Muscle of leg (tissue), 11 donors: Measurements from ENCODE around the gene TENT4A. TPM values are rescaled to one million over a fixed set of nuclear protein-coding genes. Genes with fewer than 3 reads are reported as not detected.
A peak's percentile ranks its signal among the peaks of the same experiment; 100 is the strongest.

ENCODE experiments used
- DNase-seq: peaks from one replicate; pipeline ENCODE4 v3.0.0; 2013
- H3K27ac ChIP-seq: one replicate; pipeline ENCODE4 v1.5.1; 2013; ENCODE audit warnings: mild to moderate bottlenecking, low read length, control low read depth
- H3K27me3 ChIP-seq: one replicate; pipeline ENCODE4 v1.6.1; 2013; ENCODE audit warnings: low read length; ENCODE audit not compliant: control insufficient read depth, insufficient read depth
- H3K36me3 ChIP-seq: one replicate; pipeline ENCODE4 v1.6.1; 2013; ENCODE audit warnings: low read length; ENCODE audit not compliant: control insufficient read depth, insufficient read depth
- H3K4me1 ChIP-seq: one replicate; pipeline ENCODE4 v1.6.1; 2013; ENCODE audit warnings: low read length; ENCODE audit not compliant: control insufficient read depth, insufficient read depth
- H3K4me3 ChIP-seq: one replicate; pipeline ENCODE4 v1.5.1; 2013; ENCODE audit warnings: low read length, control low read depth
- H3K9me3 ChIP-seq: replicated peaks from 2 replicates; pipeline ENCODE4 v1.6.1; 2013; ENCODE audit warnings: low read depth, low read length; ENCODE audit not compliant: control insufficient read depth
- whole genome bisulfite sequencing: methylation state at CpG from one replicate; pipeline ENCODE4 v1.1.5; 2013; ENCODE audit warnings: missing lambda C conversion rate; ENCODE audit not compliant: insufficient coverage; 5-methylcytosine and 5-hydroxymethylcytosine counted together
- polyA plus RNA-seq, 8 donors: library from polyadenylated mRNA; unstranded; fragments of 120-200 nt; gene quantifications; one replicate each; pipeline versions ENCODE4 v1.2.1 to v1.2.3, GENCODE V29; 2013; ENCODE audit warnings: inconsistent platforms in 1 of 8, low replicate concordance in 1 of 8; ENCODE audit not compliant: insufficient read length in 8 of 8, insufficient read depth in 1 of 8
- total RNA-seq: library from RNA; stranded (reverse); fragments of 120-200 nt; gene quantifications from one replicate; pipeline ENCODE4 v1.2.4, GENCODE V29; 2013

Gene TENT4A
- total and polyA plus RNA-seq, 9 donors, result 9.0 to 22.2 (median 16.5) TPM

DNA sequence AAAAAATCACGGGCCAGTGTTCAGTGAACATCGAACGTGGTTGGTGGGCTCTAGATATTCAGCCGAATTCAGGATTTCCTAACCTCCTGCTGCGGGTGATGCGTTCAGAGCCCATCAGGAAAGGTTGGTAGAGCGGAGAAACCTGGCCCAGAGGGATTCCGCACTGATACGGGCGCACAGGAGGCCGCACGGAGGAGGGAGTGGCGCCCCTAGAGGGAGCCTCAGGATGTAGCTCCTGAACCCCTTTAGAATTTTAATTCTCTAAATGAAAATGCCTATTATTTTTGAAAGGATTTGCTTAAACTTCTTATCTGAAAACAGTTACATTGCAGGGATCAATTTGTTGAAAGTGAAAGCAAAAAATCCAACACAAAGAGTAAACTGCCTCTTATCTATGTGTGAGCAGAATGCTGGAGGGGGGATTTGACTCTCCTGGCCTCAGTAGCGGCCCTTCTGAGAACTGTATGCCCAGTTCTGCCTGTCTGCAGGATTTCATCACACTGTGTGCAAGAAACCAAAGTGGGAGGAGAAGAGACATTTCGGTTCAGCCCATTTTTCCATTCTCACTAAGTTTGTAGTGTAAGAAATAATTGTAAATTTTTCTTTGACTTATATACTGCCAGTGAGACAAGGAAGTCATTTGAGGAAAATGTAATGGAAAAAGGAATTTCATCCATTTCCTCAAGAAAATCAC lies 75.9 kb downstream of the TENT4A start:
- peak; percentile 29 for DNase-seq
- Histone ChIP-seq H3K4me3 (no peak overlapping the region), H3K9me3 (no peaks in the 10 kb centered on the region), H3K36me3 (no peaks in the 10 kb centered on the region), H3K4me1 (no peaks in the 10 kb centered on the region), H3K27me3 (peaks cover 4% of the 10 kb centered on the region), H3K27ac (no peak overlapping the region)
- WGBS, result 90% methylated on average over 8 of the region's 15 CpGs

DNA sequence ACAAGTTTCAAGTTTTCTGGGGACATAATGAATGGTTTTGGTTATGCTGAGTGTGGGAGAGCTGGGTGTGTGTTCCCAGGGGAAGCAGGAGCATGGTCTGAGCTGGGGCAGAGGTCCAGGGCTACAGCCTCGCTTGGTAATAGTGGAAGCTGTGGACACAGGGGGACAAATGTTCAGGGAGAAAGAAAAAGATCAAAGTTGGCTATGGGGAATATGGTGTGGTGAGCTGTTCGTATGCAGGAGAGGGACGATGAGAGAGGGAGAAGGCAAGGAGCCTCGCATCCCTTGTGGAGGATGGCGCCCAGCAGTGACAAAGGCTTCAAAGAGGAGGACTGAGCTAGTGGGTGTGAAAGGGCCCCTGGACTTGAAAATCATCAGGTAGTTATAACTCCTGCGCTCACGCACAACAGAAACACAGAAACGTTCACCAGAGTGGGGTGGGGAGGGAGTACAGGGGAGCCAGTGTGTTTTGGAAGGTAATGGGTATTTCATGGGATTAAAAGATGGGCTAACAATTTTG lies 77.2 kb downstream of the TENT4A start:
- H3K9me3 ChIP-seq, result no peaks in the 10 kb centered on the region
- 75% methylated on average over 8 of the region's 8 CpGs for WGBS
- peaks cover 4% of the 10 kb centered on the region for H3K27me3 ChIP-seq
- no peak for DNase-seq
- H3K36me3 ChIP-seq, result no peaks in the 10 kb centered on the region
- no peaks in the 10 kb centered on the region for H3K4me1 ChIP-seq
- no peak overlapping the region for H3K27ac ChIP-seq
- no peak overlapping the region for H3K4me3 ChIP-seq

DNA sequence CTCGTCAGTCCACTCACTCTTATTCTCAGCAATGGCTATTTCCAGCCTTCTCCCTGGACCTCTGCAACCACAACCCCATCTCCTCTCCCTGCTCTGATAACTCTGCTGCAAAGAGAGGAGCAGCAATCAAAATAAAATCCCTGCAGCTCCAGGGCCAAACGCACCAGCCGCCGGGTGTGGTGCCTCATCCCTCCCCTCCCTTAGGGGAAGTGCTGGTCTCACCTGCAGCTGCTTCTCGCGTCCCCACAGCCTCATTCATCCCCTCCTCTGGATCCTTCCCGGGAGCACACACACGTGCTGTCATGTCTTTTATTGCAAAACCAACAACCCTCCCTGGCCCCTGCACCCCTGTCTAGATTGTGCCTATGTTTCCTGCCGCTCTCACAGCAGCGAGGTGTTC lies 77.8 kb downstream of the TENT4A start:
- DNase-seq, result no peak
- Histone ChIP-seq H3K36me3 (no peaks in the 10 kb centered on the region), H3K27me3 (peaks cover 4% of the 10 kb centered on the region), H3K4me3 (no peak overlapping the region), H3K27ac (no peak overlapping the region), H3K4me1 (no peaks in the 10 kb centered on the region), H3K9me3 (no peaks in the 10 kb centered on the region)
- 24% methylated on average over 8 of the region's 10 CpGs for WGBS

- H3K36me3 ChIP-seq, result no peaks in the 10 kb centered on the region
- no peaks in the 10 kb centered on the region for H3K9me3 ChIP-seq
- no peak for DNase-seq
- peaks cover 4% of the 10 kb centered on the region for H3K27me3 ChIP-seq
- H3K4me1 ChIP-seq, result no peaks in the 10 kb centered on the region
- WGBS, result 50% methylated on average over 1 of the region's 5 CpGs
- no peak overlapping the region for H3K4me3 ChIP-seq
- H3K27ac ChIP-seq, result no peak overlapping the region
Measured at GRCh38 chr5:6792376-6792775, 79.1 kb downstream of the TENT4A start.

DNA sequence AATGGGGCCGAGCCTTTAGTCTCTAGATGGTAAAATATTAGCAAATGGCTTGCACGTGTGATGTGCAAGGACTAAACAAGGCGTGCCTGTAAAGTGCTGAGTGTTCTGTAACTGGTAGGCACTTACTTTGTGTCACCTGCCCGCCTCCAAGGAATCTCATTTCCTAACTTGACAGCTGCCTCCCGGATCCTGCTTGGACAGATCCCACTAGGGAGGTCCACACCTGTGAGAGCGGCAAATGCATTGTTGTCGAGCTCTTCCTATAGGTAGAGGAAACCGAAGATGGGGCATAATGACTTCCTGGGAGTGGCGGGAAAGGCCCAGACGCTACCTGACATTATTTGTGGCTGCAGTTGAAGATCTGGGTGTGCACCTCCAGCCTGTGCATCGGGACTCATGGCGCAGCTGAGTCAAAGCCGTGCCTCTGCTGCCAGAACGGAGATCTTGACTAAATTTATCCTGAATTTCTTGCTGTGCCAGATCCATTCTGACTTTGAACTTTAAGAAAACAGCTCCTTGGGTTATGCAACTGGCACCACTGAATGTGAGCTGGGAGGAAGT lies 79.8 kb downstream of the TENT4A start:
- Histone ChIP-seq H3K27ac (no peak overlapping the region), H3K9me3 (no peaks in the 10 kb centered on the region), H3K27me3 (peaks cover 4% of the 10 kb centered on the region), H3K36me3 (no peaks in the 10 kb centered on the region), H3K4me1 (no peaks in the 10 kb centered on the region), H3K4me3 (no peak overlapping the region)
- DNase-seq, result no peak
- WGBS, result 63% methylated on average over 13 of the region's 14 CpGs

DNA sequence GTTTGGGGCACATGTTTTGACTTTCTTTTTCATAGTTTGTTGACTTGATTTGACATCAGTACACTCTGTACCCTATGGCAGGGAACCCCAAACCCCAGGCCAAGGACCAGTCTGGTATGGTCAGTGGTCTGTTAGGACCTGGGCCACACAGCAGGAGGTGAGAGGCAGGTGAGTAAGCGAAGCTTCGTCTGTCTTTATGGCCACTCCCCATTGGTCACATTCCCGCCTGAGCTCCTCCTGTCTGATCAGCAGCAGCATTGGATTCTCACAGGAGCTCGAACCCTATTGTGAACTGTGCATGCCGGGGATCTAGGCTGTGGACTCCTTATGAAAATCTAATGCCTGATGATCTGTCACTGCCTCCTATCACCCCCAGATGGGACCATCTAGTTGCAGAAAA lies 88.0 kb downstream of the TENT4A start:
- H3K4me3 ChIP-seq, result no peak overlapping the region
- no peaks in the 10 kb centered on the region for H3K27me3 ChIP-seq
- H3K27ac ChIP-seq, result no peak overlapping the region
- 72% methylated on average over 5 of the region's 5 CpGs for WGBS
- H3K9me3 ChIP-seq, result no peaks in the 10 kb centered on the region
- H3K36me3 ChIP-seq, result no peaks in the 10 kb centered on the region
- H3K4me1 ChIP-seq, result peaks cover 3% of the 10 kb centered on the region
- DNase-seq, result no peak

DNA sequence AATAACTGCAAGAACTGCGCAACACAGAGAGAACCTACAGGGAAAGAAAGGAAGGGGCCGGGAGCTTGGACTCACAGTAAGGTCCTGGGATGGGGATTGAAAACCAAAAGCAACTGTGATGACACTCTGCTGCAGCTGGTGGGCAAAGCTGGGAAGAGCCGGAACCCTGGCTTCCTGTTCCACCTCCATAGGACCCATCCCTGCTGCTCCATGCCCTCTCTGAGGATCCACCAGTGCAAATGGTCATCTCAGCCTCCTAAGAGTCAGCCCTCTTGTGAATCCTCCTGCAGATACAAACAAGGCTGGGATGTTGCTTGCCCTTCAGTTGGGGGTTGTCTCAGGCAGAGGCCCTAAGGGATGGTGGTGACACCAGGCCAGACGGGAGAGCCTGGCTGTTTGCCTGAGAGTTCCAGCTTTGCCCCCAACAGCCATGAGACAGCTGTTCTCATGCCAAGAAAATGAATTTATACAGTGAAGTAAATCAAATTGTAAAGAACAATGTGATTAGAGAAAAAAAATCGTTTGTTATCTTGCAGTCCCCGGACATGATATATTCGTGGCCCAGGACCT lies 90.8 kb downstream of the TENT4A start:
- Histone ChIP-seq H3K36me3 (no peaks in the 10 kb centered on the region), H3K4me3 (no peak overlapping the region), H3K9me3 (no peaks in the 10 kb centered on the region), H3K27me3 (no peaks in the 10 kb centered on the region), H3K4me1 (peaks cover 3% of the 10 kb centered on the region), H3K27ac (no peak overlapping the region)
- DNase-seq, result no peak
- 76% methylated on average over 3 of the region's 7 CpGs for WGBS

GRCh38 chr5:6804766-6805501 lies 91.7 kb downstream of the TENT4A start:
- H3K9me3 ChIP-seq, result no peaks in the 10 kb centered on the region
- H3K4me3 ChIP-seq, result no peak overlapping the region
- peak; percentile 38 for DNase-seq
- H3K27me3 ChIP-seq, result no peaks in the 10 kb centered on the region
- no CpG with 5 or more reads among the region's 5 CpGs for WGBS
- no peak overlapping the region for H3K27ac ChIP-seq
- peaks cover 3% of the 10 kb centered on the region for H3K4me1 ChIP-seq
- H3K36me3 ChIP-seq, result no peaks in the 10 kb centered on the region

DNA sequence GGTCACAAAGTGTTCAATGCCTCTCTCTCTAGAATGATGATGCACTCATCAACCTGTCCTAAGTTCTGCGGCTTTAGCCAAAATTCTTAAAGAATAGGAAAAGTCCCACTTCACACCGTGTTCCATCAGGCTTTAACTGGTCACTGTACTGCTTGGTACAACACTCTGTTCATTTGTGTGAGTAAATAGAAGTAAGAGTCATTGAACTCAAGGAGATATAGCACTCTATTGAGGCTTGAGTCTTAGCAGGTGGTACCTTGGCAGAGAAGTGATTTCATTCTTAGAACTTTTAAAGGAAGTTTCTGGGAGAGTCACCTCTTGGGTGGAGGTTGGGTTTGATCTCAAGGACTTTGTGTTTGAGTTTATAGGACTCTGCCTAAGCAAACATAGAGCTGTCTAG lies 92.6 kb downstream of the TENT4A start:
- Histone ChIP-seq H3K27me3 (no peaks in the 10 kb centered on the region), H3K4me3 (no peak overlapping the region), H3K4me1 (peaks cover 3% of the 10 kb centered on the region), H3K9me3 (no peaks in the 10 kb centered on the region), H3K27ac (no peak overlapping the region), H3K36me3 (no peaks in the 10 kb centered on the region)
- DNase-seq, result no peak
- 100% methylated on average over 1 of the region's 2 CpGs for WGBS
